GM23338 (cell line): Measurements from ENCODE around the gene ZBTB37. TPM values are rescaled to one million over a fixed set of nuclear protein-coding genes. Genes with fewer than 3 reads are reported as not detected.

ENCODE experiments used
- NANOG ChIP-seq: IDR thresholded peaks from 2 replicates; pipeline ENCODE4 v1.6.1; 2016; ENCODE audit warnings: antibody characterized with exemption, borderline replicate concordance
- POLR2AphosphoS5 ChIP-seq: IDR thresholded peaks from 2 replicates; pipeline ENCODE4 v1.6.1; 2016; ENCODE audit warnings: antibody characterized with exemption, low read depth
- STAT1 ChIP-seq: IDR thresholded peaks from one replicate; pipeline ENCODE4 v1.6.1; 2016; ENCODE audit warnings: antibody characterized with exemption; ENCODE audit not compliant: unreplicated experiment
- ZNF114 ChIP-seq: fragments of 250-450 bp; sonication (Bioruptor Pico); IDR thresholded peaks from 2 replicates; pipeline ENCODE4 v1.5.0; 2020; ENCODE audit warnings: mild to moderate bottlenecking, moderate library complexity
- ZNF331 ChIP-seq: fragments of 250-450 bp; sonication (Bioruptor Pico); IDR thresholded peaks from 2 replicates; pipeline ENCODE4 v1.5.0; 2020; ENCODE audit warnings: low read depth, mild to moderate bottlenecking, moderate library complexity
- polyA plus RNA-seq: library from polyadenylated mRNA; unstranded; fragments of >200 nt; fragmentation: Nextera tagmentation; extraction: Ambion mirVana; gene quantifications from 2 replicates; pipeline ENCODE4 v1.2.1, GENCODE V29; 2016
- total RNA-seq: library from RNA; depleted of rRNA; stranded (reverse); fragments of >200 nt; shearing (Covaris generic); gene quantifications from 2 replicates; pipeline ENCODE4 v1.2.3, GENCODE V29; 2014
- TF ChIP-seq, protein P1 (sequence below): fragments of 250-450 bp; sonication (Bioruptor Pico); IDR thresholded peaks from 2 replicates; pipeline ENCODE4 v1.5.0; 2020; ENCODE audit warnings: mild to moderate bottlenecking, moderate library complexity
- TF ChIP-seq, protein P2 (sequence below), 2 experiments: fragments of 200-600 bp in 1 of 2; sonication (generic) in 1 of 2; conservative IDR thresholded peaks; 2 replicates each; pipeline versions ENCODE4 v1.5.1 to v1.6.1; 2016 to 2017; ENCODE audit warnings: antibody characterized with exemption in 2 of 2, low read depth in 2 of 2, mild to moderate bottlenecking in 2 of 2, moderate library complexity in 1 of 2
- TF ChIP-seq, protein P3 (sequence below): IDR thresholded peaks from one replicate; pipeline ENCODE4 v1.6.1; 2018; ENCODE audit warnings: antibody characterized with exemption; ENCODE audit not compliant: unreplicated experiment
- TF ChIP-seq, protein P4 (sequence below): IDR thresholded peaks from 2 replicates; pipeline ENCODE4 v1.6.1; 2016; ENCODE audit warnings: antibody characterized with exemption

Gene ZBTB37
- total and polyA plus RNA-seq, 2 experiments from 2014 or later: 2.7 to 15.8 TPM

DNA sequence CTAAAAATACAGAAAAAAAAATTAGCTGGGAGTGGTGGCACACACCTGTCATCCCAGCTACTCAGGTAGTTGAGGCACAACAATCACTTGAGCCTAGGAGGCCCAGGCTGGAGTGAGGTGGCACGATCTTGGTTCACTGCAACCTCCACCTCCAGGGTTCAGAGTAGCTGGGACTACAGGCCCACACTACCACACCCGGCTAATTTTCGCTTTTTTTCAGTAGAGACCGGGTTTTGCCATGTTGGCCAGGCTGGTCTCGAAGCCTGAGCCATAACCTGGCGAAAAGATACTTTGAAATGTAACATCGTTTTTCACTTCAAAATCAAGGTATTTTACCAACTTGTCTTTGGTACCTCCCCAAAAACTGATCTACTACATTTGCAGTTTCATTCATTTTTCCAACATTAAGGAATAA is 6.4 kb upstream of the ZBTB37 start (continued):
- TF ChIP-seq, protein P1, sequence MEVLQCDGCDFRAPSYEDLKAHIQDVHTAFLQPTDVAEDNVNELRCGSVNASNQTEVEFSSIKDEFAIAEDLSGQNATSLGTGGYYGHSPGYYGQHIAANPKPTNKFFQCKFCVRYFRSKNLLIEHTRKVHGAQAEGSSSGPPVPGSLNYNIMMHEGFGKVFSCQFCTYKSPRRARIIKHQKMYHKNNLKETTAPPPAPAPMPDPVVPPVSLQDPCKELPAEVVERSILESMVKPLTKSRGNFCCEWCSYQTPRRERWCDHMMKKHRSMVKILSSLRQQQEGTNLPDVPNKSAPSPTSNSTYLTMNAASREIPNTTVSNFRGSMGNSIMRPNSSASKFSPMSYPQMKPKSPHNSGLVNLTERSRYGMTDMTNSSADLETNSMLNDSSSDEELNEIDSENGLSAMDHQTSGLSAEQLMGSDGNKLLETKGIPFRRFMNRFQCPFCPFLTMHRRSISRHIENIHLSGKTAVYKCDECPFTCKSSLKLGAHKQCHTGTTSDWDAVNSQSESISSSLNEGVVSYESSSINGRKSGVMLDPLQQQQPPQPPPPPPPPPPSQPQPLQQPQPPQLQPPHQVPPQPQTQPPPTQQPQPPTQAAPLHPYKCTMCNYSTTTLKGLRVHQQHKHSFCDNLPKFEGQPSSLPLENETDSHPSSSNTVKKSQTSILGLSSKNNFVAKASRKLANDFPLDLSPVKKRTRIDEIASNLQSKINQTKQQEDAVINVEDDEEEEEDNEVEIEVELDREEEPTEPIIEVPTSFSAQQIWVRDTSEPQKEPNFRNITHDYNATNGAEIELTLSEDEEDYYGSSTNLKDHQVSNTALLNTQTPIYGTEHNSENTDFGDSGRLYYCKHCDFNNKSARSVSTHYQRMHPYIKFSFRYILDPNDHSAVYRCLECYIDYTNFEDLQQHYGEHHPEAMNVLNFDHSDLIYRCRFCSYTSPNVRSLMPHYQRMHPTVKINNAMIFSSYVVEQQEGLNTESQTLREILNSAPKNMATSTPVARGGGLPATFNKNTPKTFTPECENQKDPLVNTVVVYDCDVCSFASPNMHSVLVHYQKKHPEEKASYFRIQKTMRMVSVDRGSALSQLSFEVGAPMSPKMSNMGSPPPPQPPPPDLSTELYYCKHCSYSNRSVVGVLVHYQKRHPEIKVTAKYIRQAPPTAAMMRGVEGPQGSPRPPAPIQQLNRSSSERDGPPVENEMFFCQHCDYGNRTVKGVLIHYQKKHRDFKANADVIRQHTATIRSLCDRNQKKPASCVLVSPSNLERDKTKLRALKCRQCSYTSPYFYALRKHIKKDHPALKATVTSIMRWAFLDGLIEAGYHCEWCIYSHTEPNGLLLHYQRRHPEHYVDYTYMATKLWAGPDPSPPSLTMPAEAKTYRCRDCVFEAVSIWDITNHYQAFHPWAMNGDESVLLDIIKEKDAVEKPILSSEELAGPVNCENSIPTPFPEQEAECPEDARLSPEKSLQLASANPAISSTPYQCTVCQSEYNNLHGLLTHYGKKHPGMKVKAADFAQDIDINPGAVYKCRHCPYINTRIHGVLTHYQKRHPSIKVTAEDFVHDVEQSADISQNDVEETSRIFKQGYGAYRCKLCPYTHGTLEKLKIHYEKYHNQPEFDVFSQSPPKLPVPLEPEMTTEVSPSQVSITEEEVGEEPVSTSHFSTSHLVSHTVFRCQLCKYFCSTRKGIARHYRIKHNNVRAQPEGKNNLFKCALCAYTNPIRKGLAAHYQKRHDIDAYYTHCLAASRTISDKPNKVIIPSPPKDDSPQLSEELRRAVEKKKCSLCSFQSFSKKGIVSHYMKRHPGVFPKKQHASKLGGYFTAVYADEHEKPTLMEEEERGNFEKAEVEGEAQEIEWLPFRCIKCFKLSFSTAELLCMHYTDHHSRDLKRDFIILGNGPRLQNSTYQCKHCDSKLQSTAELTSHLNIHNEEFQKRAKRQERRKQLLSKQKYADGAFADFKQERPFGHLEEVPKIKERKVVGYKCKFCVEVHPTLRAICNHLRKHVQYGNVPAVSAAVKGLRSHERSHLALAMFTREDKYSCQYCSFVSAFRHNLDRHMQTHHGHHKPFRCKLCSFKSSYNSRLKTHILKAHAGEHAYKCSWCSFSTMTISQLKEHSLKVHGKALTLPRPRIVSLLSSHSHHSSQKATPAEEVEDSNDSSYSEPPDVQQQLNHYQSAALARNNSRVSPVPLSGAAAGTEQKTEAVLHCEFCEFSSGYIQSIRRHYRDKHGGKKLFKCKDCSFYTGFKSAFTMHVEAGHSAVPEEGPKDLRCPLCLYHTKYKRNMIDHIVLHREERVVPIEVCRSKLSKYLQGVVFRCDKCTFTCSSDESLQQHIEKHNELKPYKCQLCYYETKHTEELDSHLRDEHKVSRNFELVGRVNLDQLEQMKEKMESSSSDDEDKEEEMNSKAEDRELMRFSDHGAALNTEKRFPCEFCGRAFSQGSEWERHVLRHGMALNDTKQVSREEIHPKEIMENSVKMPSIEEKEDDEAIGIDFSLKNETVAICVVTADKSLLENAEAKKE (CRISPR knock-in tag): no peak
- TF ChIP-seq POLR2AphosphoS5 (no peak), ZNF114 (CRISPR knock-in tag) (no peak), STAT1 (no peak), NANOG (no peak), ZNF331 (CRISPR knock-in tag) (no peak)
- TF ChIP-seq, protein P2, sequence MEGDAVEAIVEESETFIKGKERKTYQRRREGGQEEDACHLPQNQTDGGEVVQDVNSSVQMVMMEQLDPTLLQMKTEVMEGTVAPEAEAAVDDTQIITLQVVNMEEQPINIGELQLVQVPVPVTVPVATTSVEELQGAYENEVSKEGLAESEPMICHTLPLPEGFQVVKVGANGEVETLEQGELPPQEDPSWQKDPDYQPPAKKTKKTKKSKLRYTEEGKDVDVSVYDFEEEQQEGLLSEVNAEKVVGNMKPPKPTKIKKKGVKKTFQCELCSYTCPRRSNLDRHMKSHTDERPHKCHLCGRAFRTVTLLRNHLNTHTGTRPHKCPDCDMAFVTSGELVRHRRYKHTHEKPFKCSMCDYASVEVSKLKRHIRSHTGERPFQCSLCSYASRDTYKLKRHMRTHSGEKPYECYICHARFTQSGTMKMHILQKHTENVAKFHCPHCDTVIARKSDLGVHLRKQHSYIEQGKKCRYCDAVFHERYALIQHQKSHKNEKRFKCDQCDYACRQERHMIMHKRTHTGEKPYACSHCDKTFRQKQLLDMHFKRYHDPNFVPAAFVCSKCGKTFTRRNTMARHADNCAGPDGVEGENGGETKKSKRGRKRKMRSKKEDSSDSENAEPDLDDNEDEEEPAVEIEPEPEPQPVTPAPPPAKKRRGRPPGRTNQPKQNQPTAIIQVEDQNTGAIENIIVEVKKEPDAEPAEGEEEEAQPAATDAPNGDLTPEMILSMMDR (conservative IDR thresholded peaks at IDR 0.05; ENCODE audit: low read depth in 2 of 2): no peak
- TF ChIP-seq, protein P3, sequence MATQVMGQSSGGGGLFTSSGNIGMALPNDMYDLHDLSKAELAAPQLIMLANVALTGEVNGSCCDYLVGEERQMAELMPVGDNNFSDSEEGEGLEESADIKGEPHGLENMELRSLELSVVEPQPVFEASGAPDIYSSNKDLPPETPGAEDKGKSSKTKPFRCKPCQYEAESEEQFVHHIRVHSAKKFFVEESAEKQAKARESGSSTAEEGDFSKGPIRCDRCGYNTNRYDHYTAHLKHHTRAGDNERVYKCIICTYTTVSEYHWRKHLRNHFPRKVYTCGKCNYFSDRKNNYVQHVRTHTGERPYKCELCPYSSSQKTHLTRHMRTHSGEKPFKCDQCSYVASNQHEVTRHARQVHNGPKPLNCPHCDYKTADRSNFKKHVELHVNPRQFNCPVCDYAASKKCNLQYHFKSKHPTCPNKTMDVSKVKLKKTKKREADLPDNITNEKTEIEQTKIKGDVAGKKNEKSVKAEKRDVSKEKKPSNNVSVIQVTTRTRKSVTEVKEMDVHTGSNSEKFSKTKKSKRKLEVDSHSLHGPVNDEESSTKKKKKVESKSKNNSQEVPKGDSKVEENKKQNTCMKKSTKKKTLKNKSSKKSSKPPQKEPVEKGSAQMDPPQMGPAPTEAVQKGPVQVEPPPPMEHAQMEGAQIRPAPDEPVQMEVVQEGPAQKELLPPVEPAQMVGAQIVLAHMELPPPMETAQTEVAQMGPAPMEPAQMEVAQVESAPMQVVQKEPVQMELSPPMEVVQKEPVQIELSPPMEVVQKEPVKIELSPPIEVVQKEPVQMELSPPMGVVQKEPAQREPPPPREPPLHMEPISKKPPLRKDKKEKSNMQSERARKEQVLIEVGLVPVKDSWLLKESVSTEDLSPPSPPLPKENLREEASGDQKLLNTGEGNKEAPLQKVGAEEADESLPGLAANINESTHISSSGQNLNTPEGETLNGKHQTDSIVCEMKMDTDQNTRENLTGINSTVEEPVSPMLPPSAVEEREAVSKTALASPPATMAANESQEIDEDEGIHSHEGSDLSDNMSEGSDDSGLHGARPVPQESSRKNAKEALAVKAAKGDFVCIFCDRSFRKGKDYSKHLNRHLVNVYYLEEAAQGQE: no peak
- TF ChIP-seq, protein P4, sequence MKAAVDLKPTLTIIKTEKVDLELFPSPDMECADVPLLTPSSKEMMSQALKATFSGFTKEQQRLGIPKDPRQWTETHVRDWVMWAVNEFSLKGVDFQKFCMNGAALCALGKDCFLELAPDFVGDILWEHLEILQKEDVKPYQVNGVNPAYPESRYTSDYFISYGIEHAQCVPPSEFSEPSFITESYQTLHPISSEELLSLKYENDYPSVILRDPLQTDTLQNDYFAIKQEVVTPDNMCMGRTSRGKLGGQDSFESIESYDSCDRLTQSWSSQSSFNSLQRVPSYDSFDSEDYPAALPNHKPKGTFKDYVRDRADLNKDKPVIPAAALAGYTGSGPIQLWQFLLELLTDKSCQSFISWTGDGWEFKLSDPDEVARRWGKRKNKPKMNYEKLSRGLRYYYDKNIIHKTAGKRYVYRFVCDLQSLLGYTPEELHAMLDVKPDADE: no peak
